SK-N-SH (cell line): ENCODE data around the gene ZNF609. TPM values are rescaled to one million over a fixed set of nuclear protein-coding genes. Genes with fewer than 3 reads are reported as not detected.
A peak's percentile ranks its signal among the peaks of the same experiment; 100 is the strongest.

ENCODE experiments used
- CTCF ChIA-PET: fragments of 300-600, 350-600 bp; formaldehyde crosslinking; extraction: SDS; loops from one replicate; lab custom pipeline; 2021; lab: Yijun Ruan, JAX
- POLR2A ChIA-PET: fragments of 350-600 bp; sonication (Branson Sonifier 250); formaldehyde crosslinking; extraction: SDS; loops from one replicate; lab custom pipeline; 2020; ENCODE audit warnings: antibody characterized with exemption, inconsistent platforms; lab: Yijun Ruan, JAX
- DNase-seq: peaks from one replicate; pipeline ENCODE4 v3.0.0; 2012
- H2AFZ ChIP-seq: fragments of 200-600 bp; sonication (generic); 2 replicates; pipeline ENCODE4 v1.8.1; 2016; ENCODE audit warnings: antibody characterized with exemption, mild to moderate bottlenecking, low read depth
- H3F3A ChIP-seq: fragments of 200-600 bp; sonication (generic); replicated peaks from 2 replicates; pipeline ENCODE3; 2016; ENCODE audit warnings: antibody characterized with exemption, mild to moderate bottlenecking; ENCODE audit not compliant: insufficient read depth
- H3K27ac ChIP-seq, 2 experiments: fragments of 200-500 bp in 1 of 2; fragments of 200-600 bp in 1 of 2; sonication (Bioruptor generic) in 1 of 2; sonication (generic), shearing (Covaris generic) in 1 of 2; 2 replicates each; pipeline versions ENCODE4 v1.5.1 to v1.6.1; 2014 to 2016; ENCODE audit warnings: low read depth in 2 of 2, inconsistent platforms in 1 of 2, low read length in 1 of 2, mild to moderate bottlenecking in 1 of 2, mixed read lengths in 1 of 2
- H3K27me3 ChIP-seq: fragments of 200-600 bp; sonication (generic), shearing (Covaris generic); 2 replicates; pipeline ENCODE4 v1.6.1; 2016; ENCODE audit warnings: mixed run types; ENCODE audit not compliant: insufficient read depth
- H3K36me3 ChIP-seq, 2 experiments: fragments of 200-500 bp in 1 of 2; fragments of 200-600 bp in 1 of 2; sonication (Bioruptor generic) in 1 of 2; sonication (generic) in 1 of 2; replicated peaks in 1 of 2; 2 replicates each; pipeline versions ENCODE3 to v1.5.1; 2014 to 2016; ENCODE audit warnings: low read length in 1 of 2, mild to moderate bottlenecking in 1 of 2; ENCODE audit not compliant: insufficient read depth in 2 of 2, control insufficient read depth in 1 of 2
- H3K4me1 ChIP-seq, 2 experiments: fragments of 200-500 bp in 1 of 2; fragments of 200-600 bp in 1 of 2; sonication (Bioruptor generic) in 1 of 2; sonication (generic), shearing (Covaris generic) in 1 of 2; 2 replicates each; pipeline versions ENCODE4 v1.5.1 to v1.6.1; 2014 to 2016; ENCODE audit warnings: low read depth in 1 of 2, low read length in 1 of 2, mixed run types in 1 of 2; ENCODE audit not compliant: insufficient read depth in 2 of 2, control insufficient read depth in 1 of 2
- H3K4me2 ChIP-seq: fragments of 200-600 bp; sonication (generic), shearing (Covaris generic); 2 replicates; pipeline ENCODE4 v1.6.1; 2017; ENCODE audit warnings: mixed run types
- H3K4me3 ChIP-seq, 2 experiments: fragments of 200-500 bp in 1 of 2; fragments of 200-600 bp in 1 of 2; sonication (Bioruptor generic) in 1 of 2; sonication (generic), shearing (Covaris generic) in 1 of 2; 2 replicates each; pipeline versions ENCODE4 v1.5.1 to v1.8.1; 2014 to 2016; ENCODE audit warnings: low read depth in 2 of 2, inconsistent platforms in 1 of 2, low read length in 1 of 2, mild to moderate bottlenecking in 1 of 2, mixed read lengths in 1 of 2, moderate library complexity in 1 of 2
- H3K79me2 ChIP-seq: fragments of 200-600 bp; sonication (generic); 2 replicates; pipeline ENCODE4 v1.8.1; 2017; ENCODE audit warnings: mild to moderate bottlenecking; ENCODE audit not compliant: insufficient read depth
- H3K9ac ChIP-seq: fragments of 200-600 bp; sonication (generic); 2 replicates; pipeline ENCODE4 v1.6.1; 2017; ENCODE audit warnings: mixed run types
- H3K9me2 ChIP-seq: fragments of 200-600 bp; sonication (generic); 2 replicates; pipeline ENCODE4 v1.6.1; 2017; ENCODE audit warnings: mixed run types
- H3K9me3 ChIP-seq: fragments of 200-600 bp; sonication (generic); 2 replicates; pipeline ENCODE4 v1.6.1; 2017; ENCODE audit warnings: mixed run types, mild to moderate bottlenecking, moderate library complexity
- H4K20me1 ChIP-seq: fragments of 200-600 bp; sonication (generic); 2 replicates; pipeline ENCODE4 v1.6.1; 2017; ENCODE audit warnings: mild to moderate bottlenecking, mixed run types; ENCODE audit not compliant: insufficient read depth
- EZH2phosphoT487 ChIP-seq: fragments of 200-600 bp; sonication (generic); IDR thresholded peaks from 2 replicates; pipeline ENCODE4 v1.6.1; 2017; ENCODE audit warnings: low read depth, mixed run types, mild to moderate bottlenecking, antibody characterized with exemption, moderate library complexity, borderline replicate concordance
- FOSL2 ChIP-seq: IDR thresholded peaks from 2 replicates; pipeline ENCODE4 v1.4.0; 2012; ENCODE audit warnings: low read depth, mild to moderate bottlenecking, moderate library complexity, borderline replicate concordance
- FOXM1 ChIP-seq: IDR thresholded peaks from 2 replicates; pipeline ENCODE4 v1.4.0; 2012; ENCODE audit warnings: low read depth, mild to moderate bottlenecking
- MEF2A ChIP-seq: IDR thresholded peaks from 2 replicates; pipeline ENCODE4 v1.4.0; 2012; ENCODE audit warnings: low read depth, borderline replicate concordance
- MXI1 ChIP-seq: IDR thresholded peaks from 2 replicates; pipeline ENCODE4 v1.6.1; 2012; ENCODE audit warnings: mild to moderate bottlenecking, low read depth, low read length, improper control_type of control experiment
- RCOR1 ChIP-seq: fragments of 150-350 bp; IDR thresholded peaks from 2 replicates; pipeline ENCODE4 v1.6.1; 2017; ENCODE audit warnings: antibody characterized with exemption, low read length
- SIN3A ChIP-seq: IDR thresholded peaks from 2 replicates; pipeline ENCODE4 v1.6.1; 2012; ENCODE audit warnings: low read depth, mild to moderate bottlenecking, low read length, moderate library complexity, borderline replicate concordance
- TEAD4 ChIP-seq: IDR thresholded peaks from 2 replicates; pipeline ENCODE4 v1.4.0; 2012; ENCODE audit warnings: mild to moderate bottlenecking, borderline replicate concordance; ENCODE audit not compliant: insufficient read depth
- WGBS: methylation state at CpG from one replicate; pipeline ENCODE4 v1.1.6; 2017; ENCODE audit warnings: low lambda C conversion rate; 5-methylcytosine and 5-hydroxymethylcytosine counted together
- polyA plus RNA-seq, 3 experiments: library from polyadenylated mRNA; depleted of rRNA; stranded (reverse); fragments of >200 nt; gene quantifications; 2 replicates each; pipeline ENCODE4 v1.2.3, GENCODE V29; 2012
- TF ChIP-seq, protein P1 (sequence below): IDR thresholded peaks from 2 replicates; pipeline ENCODE4 v1.4.0; 2012; ENCODE audit warnings: low read depth, borderline replicate concordance
- TF ChIP-seq, protein P2 (sequence below): fragments of 200-600 bp; sonication (generic); IDR thresholded peaks from 2 replicates; pipeline ENCODE4 v1.6.1; 2017; ENCODE audit warnings: antibody characterized with exemption, mild to moderate bottlenecking, moderate library complexity

ZNF609 gene
- polyA plus RNA-seq, 1 of the 3 experiments (the other 2 are of a cell fraction) = 12.6 TPM

DNA sequence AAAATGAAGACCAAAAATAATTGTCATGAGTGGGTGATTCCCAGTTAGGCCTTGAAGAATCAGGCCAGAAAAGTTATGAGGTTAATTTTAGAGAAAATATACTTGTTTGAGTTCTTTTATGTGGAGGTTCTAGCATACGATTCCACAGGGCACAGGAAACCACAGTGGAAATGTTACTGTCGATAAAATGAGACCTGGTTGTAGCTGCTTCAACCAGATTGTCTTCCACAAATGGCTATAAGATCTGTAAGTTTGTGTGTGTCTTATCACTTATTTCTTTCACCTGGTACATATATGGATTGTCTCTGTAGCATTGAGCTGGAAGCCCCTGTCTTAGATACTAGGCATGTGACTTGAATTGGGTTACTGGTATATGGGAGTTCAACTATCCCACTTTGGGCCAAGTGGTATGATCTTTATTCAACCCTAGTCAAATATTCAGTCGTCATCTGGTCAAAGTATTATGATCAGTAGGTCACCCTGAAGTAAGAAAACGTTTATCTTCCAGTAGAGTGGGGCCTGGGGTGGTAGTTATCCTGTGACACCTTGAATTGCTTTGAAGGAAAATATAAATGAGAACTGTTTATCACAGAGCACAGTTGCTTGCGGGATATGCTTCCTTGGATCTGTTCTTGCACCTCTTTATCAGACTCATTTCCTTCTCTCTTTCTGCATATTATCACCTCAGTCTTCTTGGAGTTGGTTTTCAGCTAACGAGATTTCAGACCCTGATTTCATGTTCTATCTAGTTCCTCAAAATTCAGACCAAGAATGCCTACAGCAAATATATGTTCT, 21.5 kb upstream of the ZNF609 start (continued):
- TF ChIP-seq, protein P1, sequence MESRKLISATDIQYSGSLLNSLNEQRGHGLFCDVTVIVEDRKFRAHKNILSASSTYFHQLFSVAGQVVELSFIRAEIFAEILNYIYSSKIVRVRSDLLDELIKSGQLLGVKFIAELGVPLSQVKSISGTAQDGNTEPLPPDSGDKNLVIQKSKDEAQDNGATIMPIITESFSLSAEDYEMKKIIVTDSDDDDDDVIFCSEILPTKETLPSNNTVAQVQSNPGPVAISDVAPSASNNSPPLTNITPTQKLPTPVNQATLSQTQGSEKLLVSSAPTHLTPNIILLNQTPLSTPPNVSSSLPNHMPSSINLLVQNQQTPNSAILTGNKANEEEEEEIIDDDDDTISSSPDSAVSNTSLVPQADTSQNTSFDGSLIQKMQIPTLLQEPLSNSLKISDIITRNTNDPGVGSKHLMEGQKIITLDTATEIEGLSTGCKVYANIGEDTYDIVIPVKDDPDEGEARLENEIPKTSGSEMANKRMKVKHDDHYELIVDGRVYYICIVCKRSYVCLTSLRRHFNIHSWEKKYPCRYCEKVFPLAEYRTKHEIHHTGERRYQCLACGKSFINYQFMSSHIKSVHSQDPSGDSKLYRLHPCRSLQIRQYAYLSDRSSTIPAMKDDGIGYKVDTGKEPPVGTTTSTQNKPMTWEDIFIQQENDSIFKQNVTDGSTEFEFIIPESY = no peak
- TF ChIP-seq RCOR1 = no peak
- TF ChIP-seq MXI1 = no peak
- TF ChIP-seq SIN3A = no peak

DNA sequence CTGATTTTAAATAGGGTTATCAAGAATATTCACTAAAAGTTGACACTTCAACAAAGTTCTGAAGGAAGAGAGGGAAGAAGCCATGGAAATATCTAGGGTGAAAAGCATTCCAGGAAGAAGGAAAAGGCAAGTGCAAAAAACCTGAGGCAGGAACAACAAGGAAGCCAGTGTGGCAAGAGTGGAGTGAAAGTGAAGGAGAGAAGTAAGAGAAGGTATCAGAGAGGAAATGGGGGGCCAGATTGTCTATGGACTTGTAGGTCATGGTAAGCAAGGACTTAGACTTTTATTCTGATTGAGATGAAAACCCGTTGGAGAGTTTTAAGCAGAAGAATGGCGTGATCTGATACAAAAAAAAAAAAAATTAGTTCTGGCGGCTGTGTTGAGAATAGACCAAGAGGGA, 18.5 kb upstream of the ZNF609 start:
- H3F3A ChIP-seq = peaks cover 28% of the 10 kb centered on the region
- TF ChIP-seq, protein P2, sequence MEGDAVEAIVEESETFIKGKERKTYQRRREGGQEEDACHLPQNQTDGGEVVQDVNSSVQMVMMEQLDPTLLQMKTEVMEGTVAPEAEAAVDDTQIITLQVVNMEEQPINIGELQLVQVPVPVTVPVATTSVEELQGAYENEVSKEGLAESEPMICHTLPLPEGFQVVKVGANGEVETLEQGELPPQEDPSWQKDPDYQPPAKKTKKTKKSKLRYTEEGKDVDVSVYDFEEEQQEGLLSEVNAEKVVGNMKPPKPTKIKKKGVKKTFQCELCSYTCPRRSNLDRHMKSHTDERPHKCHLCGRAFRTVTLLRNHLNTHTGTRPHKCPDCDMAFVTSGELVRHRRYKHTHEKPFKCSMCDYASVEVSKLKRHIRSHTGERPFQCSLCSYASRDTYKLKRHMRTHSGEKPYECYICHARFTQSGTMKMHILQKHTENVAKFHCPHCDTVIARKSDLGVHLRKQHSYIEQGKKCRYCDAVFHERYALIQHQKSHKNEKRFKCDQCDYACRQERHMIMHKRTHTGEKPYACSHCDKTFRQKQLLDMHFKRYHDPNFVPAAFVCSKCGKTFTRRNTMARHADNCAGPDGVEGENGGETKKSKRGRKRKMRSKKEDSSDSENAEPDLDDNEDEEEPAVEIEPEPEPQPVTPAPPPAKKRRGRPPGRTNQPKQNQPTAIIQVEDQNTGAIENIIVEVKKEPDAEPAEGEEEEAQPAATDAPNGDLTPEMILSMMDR = no peak
- TF ChIP-seq MEF2A (no peak), TEAD4 (no peak)
- 96% methylated on average over 3 of the region's 3 CpGs for WGBS
- H4K20me1 ChIP-seq = no peaks in the 10 kb centered on the region
- H3K27ac ChIP-seq = no peak overlapping the region
- H3K9me2 ChIP-seq = no peaks in the 10 kb centered on the region
- H3K79me2 ChIP-seq = no peaks in the 10 kb centered on the region; the same call in 1 of the 2 replicates
- H3K27me3 ChIP-seq = no peaks in the 10 kb centered on the region
- no peaks in the 10 kb centered on the region for H3K9me3 ChIP-seq
- H3K36me3 ChIP-seq = peaks cover 0 to 18% of the 10 kb centered on the region in 2 experiments
- no peak overlapping the region for H3K9ac ChIP-seq
- no peak for DNase-seq
- no peak overlapping the region for H2AFZ ChIP-seq
- ChIA-PET CTCF (interaction anchor here (1.0 kb wide), 1 partner anchor 760 kb away, joined by 4 read pairs; no protein-coding TSS in a partner anchor), POLR2A (no interaction called here)
- H3K4me1 ChIP-seq = peaks cover 0 to 18% of the 10 kb centered on the region in 2 experiments; a peak in 1 of 4 replicates
- no peak overlapping the region for H3K4me3 ChIP-seq
- H3K4me2 ChIP-seq = no peak overlapping the region

DNA sequence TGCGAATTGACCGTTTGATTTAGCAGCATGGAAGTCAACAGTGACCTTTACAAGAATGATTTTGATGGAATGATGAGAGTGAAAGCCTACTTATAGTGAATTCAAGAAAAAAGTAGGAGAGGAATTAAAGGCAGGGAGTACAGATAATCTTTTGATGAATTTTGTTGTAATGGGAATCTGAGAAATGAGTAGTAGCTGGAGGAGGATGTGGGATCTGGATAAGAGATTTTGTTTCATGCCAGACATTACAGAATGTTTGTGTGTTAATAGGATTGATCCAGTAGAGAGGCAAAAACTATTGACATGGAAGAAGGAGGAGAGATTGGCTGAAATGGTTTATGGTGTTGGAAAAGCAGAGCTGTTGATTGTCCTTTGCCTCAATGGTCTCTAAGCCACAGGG, 17.4 kb upstream of the ZNF609 start:
- no peak for DNase-seq
- peak overlapping the region; percentile 70 to 84 for H3K27ac ChIP-seq
- no peak overlapping the region for H3K4me3 ChIP-seq
- H3K9me2 ChIP-seq = no peaks in the 10 kb centered on the region
- H4K20me1 ChIP-seq = no peaks in the 10 kb centered on the region
- TF ChIP-seq EZH2phosphoT487 = no peak
- TF ChIP-seq, protein P1 = no peak
- no peak for TF ChIP-seq SIN3A
- no peak for TF ChIP-seq FOSL2
- TF ChIP-seq TEAD4 = no peak
- TF ChIP-seq FOXM1 = no peak
- no peaks in the 10 kb centered on the region for H3K27me3 ChIP-seq
- peaks cover 0 to 18% of the 10 kb centered on the region in 2 experiments; a peak in 1 of 4 replicates for H3K4me1 ChIP-seq
- no peak overlapping the region for H2AFZ ChIP-seq
- ChIA-PET CTCF (no interaction called here), POLR2A (no interaction called here)
- peak overlapping the region; percentile 61; the same call in 1 of the 2 replicates for H3K4me2 ChIP-seq
- peaks cover 28% of the 10 kb centered on the region for H3F3A ChIP-seq
- peaks cover 0 to 27% of the 10 kb centered on the region in 2 experiments for H3K36me3 ChIP-seq
- no peaks in the 10 kb centered on the region; the same call in 1 of the 2 replicates for H3K79me2 ChIP-seq
- H3K9ac ChIP-seq = no peak overlapping the region
- no peaks in the 10 kb centered on the region for H3K9me3 ChIP-seq
- 97% methylated on average over 2 of the region's 2 CpGs for WGBS
